HepG2 (cell line): ENCODE results near the gene GSPT1. TPM values are rescaled to one million over a fixed set of nuclear protein-coding genes. Genes with fewer than 3 reads are reported as not detected.
A peak's percentile ranks its signal among the peaks of the same experiment; 100 is the strongest.

Experiments used
- ATAC-seq: fragments of 200-7000 bp; cut with Tn5 transposase; 3 replicates; pipeline ENCODE4 v1.9.1; 2020; ENCODE audit warnings: mild to moderate bottlenecking, moderate library complexity
- BruUV-seq: library from RNA; stranded (reverse); fragments of 400-500 nt; replicated peaks from 2 replicates; lab custom pipeline; 2021; lab: Mats Ljungman, UMichigan
- CTCF ChIA-PET: fragments of 300-600 bp; formaldehyde crosslinking; extraction: SDS; loops from one replicate; lab custom pipeline; 2021; ENCODE audit warnings: low total read pairs, inconsistent platforms, low intra/inter-chr PET ratio; lab: Yijun Ruan, JAX
- POLR2A ChIA-PET: fragments of 350-600 bp; sonication (Branson Sonifier 250); formaldehyde crosslinking; loops from one replicate; lab custom pipeline; 2020; ENCODE audit warnings: antibody characterized with exemption, inconsistent platforms; lab: Yijun Ruan, JAX
- DNase-seq: peaks from one replicate; pipeline ENCODE4 v3.0.0-alpha.2; 2015; ENCODE audit warnings: low spot score
- FAIRE-seq: peaks from 3 replicates; lab custom pipeline; 2011; peaks lifted over from hg19 to GRCh38; lab: Jason Lieb, UNC
- H2AFZ ChIP-seq: one replicate; pipeline ENCODE4 v1.6.1; 2011; ENCODE audit warnings: low read length, inconsistent platforms
- H3K27ac ChIP-seq: fragments of 300-600 bp; 3 replicates; pipeline ENCODE4 v1.8.0; 2011; ENCODE audit warnings: mixed run types, mild to moderate bottlenecking, mixed read lengths, low read length, inconsistent platforms; ENCODE audit not compliant: insufficient read depth; ENCODE audit errors: extremely low read length
- H3K27me3 ChIP-seq, 2 experiments: fragments of 200-600 bp in 1 of 2; 2 replicates in 1 of 2; 3 replicates in 1 of 2; pipeline versions ENCODE4 v1.6.0 to v1.8.0; 2011; ENCODE audit warnings: low read length in 2 of 2, mild to moderate bottlenecking in 2 of 2, moderate library complexity in 2 of 2, inconsistent platforms in 1 of 2; ENCODE audit not compliant: insufficient read depth in 2 of 2, control insufficient read depth in 1 of 2
- H3K36me3 ChIP-seq, 2 experiments: fragments of 200-600 bp in 1 of 2; replicated peaks in 1 of 2; 2 replicates in 1 of 2; 3 replicates in 1 of 2; pipeline versions ENCODE4 v1.5.1 to v1.8.0; 2011; ENCODE audit warnings: low read length in 2 of 2, inconsistent platforms in 1 of 2; ENCODE audit not compliant: insufficient read depth in 2 of 2, control insufficient read depth in 1 of 2
- H3K4me1 ChIP-seq: 2 replicates; pipeline ENCODE4 v1.5.1; 2012; ENCODE audit warnings: low read length, inconsistent platforms; ENCODE audit not compliant: insufficient read depth
- H3K4me2 ChIP-seq: 2 replicates; pipeline ENCODE4 v1.6.0; 2011; ENCODE audit warnings: low read depth, low read length, inconsistent platforms
- H3K4me3 ChIP-seq, 3 experiments: fragments of 200-600 bp in 1 of 3; sonication (generic), shearing (Covaris generic) in 1 of 3; replicated peaks in 1 of 3; 2 replicates each; pipeline ENCODE4 v1.5.1; 2011 to 2016; ENCODE audit warnings: low read length in 3 of 3, inconsistent platforms in 2 of 3, low read depth in 2 of 3, mild to moderate bottlenecking in 2 of 3, control low read depth in 1 of 3, mixed read lengths in 1 of 3; ENCODE audit not compliant: insufficient read depth in 1 of 3
- H3K79me2 ChIP-seq: one replicate; pipeline ENCODE4 v1.6.1; 2011; ENCODE audit warnings: low read length, inconsistent platforms; ENCODE audit not compliant: insufficient read depth
- H3K9ac ChIP-seq: 2 replicates; pipeline ENCODE4 v1.6.0; 2011; ENCODE audit warnings: mild to moderate bottlenecking, low read depth, low read length, inconsistent platforms; ENCODE audit not compliant: insufficient read depth
- H3K9me3 ChIP-seq: 2 replicates; pipeline ENCODE4 v1.5.1; 2012; ENCODE audit warnings: mild to moderate bottlenecking, low read length
- H4K20me1 ChIP-seq: 2 replicates; pipeline ENCODE4 v1.6.0; 2011; ENCODE audit warnings: inconsistent platforms, mild to moderate bottlenecking, low read length, moderate library complexity; ENCODE audit not compliant: insufficient read depth
- FIP1L1 ChIP-seq: fragments of 200-400 bp; formaldehyde crosslinking; IDR thresholded peaks from 2 replicates; pipeline ENCODE4 v1.6.1; 2018; ENCODE audit warnings: low read depth, mild to moderate bottlenecking, low read length, moderate library complexity, borderline replicate concordance; ENCODE audit not compliant: insufficient read depth
- FOXP1 ChIP-seq, 2 experiments: fragments of 450-650 bp in 1 of 2; IDR thresholded peaks; 2 replicates each; pipeline ENCODE4 v1.6.1; 2017 to 2018; ENCODE audit warnings: antibody characterized with exemption in 1 of 2
- KLF15 ChIP-seq: sonication (generic); formaldehyde crosslinking; IDR thresholded peaks from 2 replicates; pipeline ENCODE4 v1.8.1; 2023; ENCODE audit warnings: borderline replicate concordance, mild to moderate bottlenecking, inconsistent platforms, missing genetic modification reagents, mixed read lengths
- MBNL3 ChIP-seq: fragments of 250-450 bp; sonication (Bioruptor Pico); conservative IDR thresholded peaks from 2 replicates; pipeline ENCODE4 v1.8.0; 2022; ENCODE audit warnings: mild to moderate bottlenecking, inconsistent platforms
- POGZ ChIP-seq: sonication (generic); formaldehyde crosslinking; IDR thresholded peaks from 2 replicates; pipeline ENCODE4 v1.4.0; 2020; ENCODE audit warnings: mild to moderate bottlenecking, missing genetic modification reagents
- PPARG ChIP-seq: conservative IDR thresholded peaks from 2 replicates; pipeline ENCODE4 v1.6.1; 2016; ENCODE audit warnings: missing biosample characterization, missing genetic modification reagents
- SMAD9 ChIP-seq: sonication (generic); formaldehyde crosslinking; IDR thresholded peaks from 2 replicates; pipeline ENCODE4 v1.5.1; 2020; ENCODE audit warnings: mild to moderate bottlenecking, missing genetic modification reagents
- SNAI1 ChIP-seq: sonication (generic); formaldehyde crosslinking; IDR thresholded peaks from 2 replicates; pipeline ENCODE4 v1.5.0; 2020; ENCODE audit warnings: mild to moderate bottlenecking, missing genetic modification reagents, borderline replicate concordance
- SRSF1 ChIP-seq: fragments of 200-400 bp; formaldehyde crosslinking; optimal IDR thresholded peaks from 2 replicates; pipeline ENCODE3; 2017; ENCODE audit warnings: mild to moderate bottlenecking, low read depth, low read length, moderate library complexity
- U2AF1 ChIP-seq: fragments of 200-400 bp; formaldehyde crosslinking; optimal IDR thresholded peaks from 2 replicates; pipeline ENCODE3; 2017; ENCODE audit warnings: mild to moderate bottlenecking, low read depth, low read length
- YEATS4 ChIP-seq: sonication (generic); formaldehyde crosslinking; IDR thresholded peaks from 2 replicates; pipeline ENCODE4 v1.4.0; 2020; ENCODE audit warnings: missing genetic modification reagents, borderline replicate concordance
- ZGPAT ChIP-seq: IDR thresholded peaks from 2 replicates; pipeline ENCODE4 v1.6.1; 2016; ENCODE audit warnings: mild to moderate bottlenecking
- ZIK1 ChIP-seq: sonication (generic); formaldehyde crosslinking; IDR thresholded peaks from 2 replicates; pipeline ENCODE4 v1.5.0; 2020; ENCODE audit warnings: mild to moderate bottlenecking, low read depth, missing genetic modification reagents, borderline replicate concordance
- ZNF235 ChIP-seq: sonication (generic); formaldehyde crosslinking; IDR thresholded peaks from 2 replicates; pipeline ENCODE4 v1.8.1; 2023; ENCODE audit warnings: mild to moderate bottlenecking, missing genetic modification reagents, borderline replicate concordance
- ZNF34 ChIP-seq: sonication (generic); formaldehyde crosslinking; IDR thresholded peaks from 2 replicates; pipeline ENCODE4 v1.4.0; 2020; ENCODE audit warnings: mild to moderate bottlenecking, missing genetic modification reagents, borderline replicate concordance
- ZNF441 ChIP-seq: sonication (generic); formaldehyde crosslinking; IDR thresholded peaks from 2 replicates; pipeline ENCODE4 v1.7.0; 2021; ENCODE audit warnings: missing genetic modification reagents, borderline replicate concordance
- ZNF510 ChIP-seq: sonication (generic); formaldehyde crosslinking; IDR thresholded peaks from 2 replicates; pipeline ENCODE4 v1.4.0; 2020; ENCODE audit warnings: low read depth, mild to moderate bottlenecking, missing genetic modification reagents
- ZNF547 ChIP-seq: sonication (generic); formaldehyde crosslinking; IDR thresholded peaks from 2 replicates; pipeline ENCODE4 v1.5.1; 2020; ENCODE audit warnings: mild to moderate bottlenecking, missing genetic modification reagents
- WGBS: methylation state at CpG from one replicate; pipeline ENCODE4 v1.1.6; 2017; ENCODE audit warnings: low lambda C conversion rate; 5-methylcytosine and 5-hydroxymethylcytosine counted together
- in situ Hi-C: cut with HindIII; loops from 2 replicates; pipeline ENCODE4 v1.10.0; 2017; ENCODE audit warnings: low pct_unique_long_range_greater_than_20kb; ENCODE audit not compliant: extremely low pct_ligation_motif_present
- intact Hi-C: fragments of 100-400 bp; cut with micrococcal nuclease; formaldehyde crosslinking; loops from one replicate; pipeline ENCODE4 v1.10.0; 2022; ENCODE audit not compliant: unreplicated experiment
- polyA plus RNA-seq, 8 experiments: library from polyadenylated mRNA; depleted of rRNA in 3 of 8; stranded (reverse) in 7 of 8; unstranded in 1 of 8; fragments of >200 nt; fragmentation: Illumina TruSeq in 4 of 8; extraction: Trizol in 4 of 8; gene quantifications; 2 replicates each; pipeline versions ENCODE4 v1.2.1 to v1.2.3, GENCODE V29; 2011 to 2016; ENCODE audit warnings: low read depth in 4 of 8, missing spikeins in 1 of 8, mixed read lengths in 1 of 8; ENCODE audit not compliant: insufficient read depth in 1 of 8
- total RNA-seq, 5 experiments: library from RNA; depleted of rRNA; stranded (reverse); fragments of >200 nt; fragmentation: Illumina TruSeq; extraction: Trizol; gene quantifications; 2 replicates each; pipeline ENCODE4 v1.2.3, GENCODE V29; 2016; ENCODE audit warnings: low read depth in 1 of 5

Gene GSPT1
- total and polyA plus RNA-seq, 2 of the 13 experiments (the other 11 are each of a cell fraction or from before 2014, with no cell fraction given), result 120 to 316 TPM

GRCh38 chr16:11852092-11852809 is 63.5 kb downstream of the GSPT1 start (continued):
- TF ChIP-seq U2AF1, result peak; percentile 22
- TF ChIP-seq ZNF547, result 0 out of 2 replicates have a peak, but pooled peaks have one; percentile 20

- POLR2A ChIA-PET, result interaction anchor here (0.6 to 10.4 kb wide), 19 partner anchors 11 to 217 kb away, joined by 3 to 72 read pairs (median 9); partner anchors contain the start of genes GSPT1, SNX29, TXNDC11 and ZC3H7A
- H3K4me3 ChIP-seq, result peak within 1 kb of the TSS; percentile 80 to 99 (median 99)
- peaks cover 28% of the 10 kb centered on the region for H4K20me1 ChIP-seq
- FAIRE-seq (no peak), DNase-seq (peak; percentile 94), ATAC-seq (peak; percentile 87)
- peak within 1 kb of the TSS; percentile 80 for H3K4me2 ChIP-seq
- H3K4me1 ChIP-seq, result peaks cover 63% of the 10 kb centered on the region
- H3K9ac ChIP-seq, result peak within 1 kb of the TSS; percentile 99
- peaks cover 22 to 34% of the 10 kb centered on the region in 2 experiments for H3K36me3 ChIP-seq
- CTCF ChIA-PET, result no interaction called here
- TSS peak; percentile 81 for BruUV-seq
- H3K79me2 ChIP-seq, result peaks cover 91% of the 10 kb centered on the region
- in situ Hi-C loops, result no loop called here
- intact Hi-C loops, result loop anchor here (2.0 kb wide), 1 partner anchor 71 kb away; no protein-coding TSS in a partner anchor
- no peak within 1 kb of the TSS for H2AFZ ChIP-seq
- WGBS, result 1% methylated on average over 47 of the region's 57 CpGs
- H3K9me3 ChIP-seq, result no peaks in the 10 kb centered on the region
- peak within 1 kb of the TSS; percentile 87 for H3K27ac ChIP-seq
- no peaks in the 10 kb centered on the region; a peak in 2 of 5 replicates for H3K27me3 ChIP-seq
- TF ChIP-seq ZNF34, result peak; percentile 95
- peak; percentile 97 for TF ChIP-seq SRSF1
- peak; percentile 95 for TF ChIP-seq ZIK1
- TF ChIP-seq POGZ, result peak; percentile 80
- peak; percentile 75; the same call in 1 of the 2 replicates for TF ChIP-seq ZNF441 (CRISPR knock-in tag)
- peak; percentile 100 for TF ChIP-seq YEATS4
- TF ChIP-seq SMAD9 (CRISPR knock-in tag), result peak; percentile 34; the same call in 1 of the 2 replicates
- TF ChIP-seq ZNF235, result 0 out of 2 replicates have a peak, but pooled peaks have one; percentile 64
- no peak; the same call in 1 of the 2 replicates for TF ChIP-seq KLF15
- TF ChIP-seq SNAI1, result peak; percentile 87; the same call in 1 of the 2 replicates
- TF ChIP-seq ZGPAT (CRISPR knock-in tag), result peak; percentile 95
- TF ChIP-seq FOXP1 (IDR thresholded peaks at IDR 0.05), result no peak
- no peak for TF ChIP-seq FOXP1 (CRISPR knock-in tag; IDR thresholded peaks at IDR 0.05)
- 0 out of 2 replicates have a peak, but pooled peaks have one; percentile 58 for TF ChIP-seq FIP1L1
- TF ChIP-seq ZNF510 (CRISPR knock-in tag), result peak; percentile 98; the same call in 1 of the 2 replicates
- TF ChIP-seq MBNL3 (CRISPR knock-in tag), result no peak
- peak; percentile 67; the same call in 1 of the 2 replicates for TF ChIP-seq PPARG (CRISPR knock-in tag)
Observed at GRCh38 chr16:11851294-11852091, 64.3 kb downstream of the GSPT1 start, which contains the start of gene RSL1D1. Gene RSL1D1, minus strand, starts transcription at chr16:11851542. Its CDS starts 30 bp downstream, at chr16:11851512.
